Renal cortical epithelial cell (primary cell): Measurements from ENCODE around the gene MEPE. TPM values are rescaled to one million over a fixed set of nuclear protein-coding genes. Genes with fewer than 3 reads are reported as not detected.

Experiments used
- DNase-seq: peaks from one replicate; pipeline ENCODE4 v3.0.0-alpha.2; 2011; ENCODE audit warnings: low read depth
- total RNA-seq: library from RNA; depleted of rRNA; stranded (reverse); fragments of >200 nt; gene quantifications from 2 replicates; pipeline ENCODE4 v1.2.3, GENCODE V29; 2014

Gene MEPE
- not detected in 2 replicates for total RNA-seq

- DNase-seq = no peak
Measured at GRCh38 chr4:87832669-87833068, at the start of gene MEPE. MEPE (plus strand) TSS chr4:87832969; CDS start chr4:87834715, 1,746 bp downstream.

- no peak for DNase-seq
Measured at GRCh38 chr4:87783781-87784180, 49.0 kb upstream of the MEPE start.

- DNase-seq = no peak
Measured at GRCh38 chr4:87785731-87786509, 46.8 kb upstream of the MEPE start.

- DNase-seq = peak; percentile 23
Measured at GRCh38 chr4:87799301-87800113, 33.3 kb upstream of the MEPE start, which contains the start of gene IBSP. IBSP (plus strand) TSS chr4:87799554; CDS start chr4:87802362, 2,808 bp downstream.

- no peak for DNase-seq
Measured at GRCh38 chr4:87802858-87803257, 29.9 kb upstream of the MEPE start.

- DNase-seq = no peak
Measured at GRCh38 chr4:87803421-87803820, 29.3 kb upstream of the MEPE start.

GRCh38 chr4:87804871-87805270 lies 27.9 kb upstream of the MEPE start:
- DNase-seq = no peak

GRCh38 chr4:87805971-87806370 lies 26.8 kb upstream of the MEPE start:
- no peak for DNase-seq

- DNase-seq = no peak
Measured at GRCh38 chr4:87806520-87806919, 26.2 kb upstream of the MEPE start.

- peak; percentile 86 for DNase-seq
Measured at GRCh38 chr4:87807402-87807801, 25.4 kb upstream of the MEPE start.

- DNase-seq = no peak
Measured at GRCh38 chr4:87811977-87812376, 20.8 kb upstream of the MEPE start.

GRCh38 chr4:87819281-87819919 lies 13.4 kb upstream of the MEPE start:
- DNase-seq = peak; percentile 92

- no peak for DNase-seq
Measured at GRCh38 chr4:87823200-87823599, 9.6 kb upstream of the MEPE start.

GRCh38 chr4:87823724-87824123 lies 9.0 kb upstream of the MEPE start:
- DNase-seq = peak; percentile 57

GRCh38 chr4:87824352-87824751 lies 8.4 kb upstream of the MEPE start:
- DNase-seq = no peak

GRCh38 chr4:87834401-87834800 lies 1.6 kb downstream of the MEPE start:
- no peak for DNase-seq

- DNase-seq = no peak
Measured at GRCh38 chr4:87835197-87835596, 2.4 kb downstream of the MEPE start.

- no peak for DNase-seq
Measured at GRCh38 chr4:87835743-87836142, 3.0 kb downstream of the MEPE start.

GRCh38 chr4:87838205-87838604 lies 5.4 kb downstream of the MEPE start:
- no peak for DNase-seq

GRCh38 chr4:87838890-87839591 lies 6.3 kb downstream of the MEPE start:
- no peak for DNase-seq

- no peak for DNase-seq
Measured at GRCh38 chr4:87839592-87839946, 6.8 kb downstream of the MEPE start.

GRCh38 chr4:87840149-87840548 lies 7.4 kb downstream of the MEPE start:
- DNase-seq = no peak
